Superior temporal gyrus (tissue), 1 donor: ENCODE data around the gene SEC31B.

Source experiments
- DNase-seq: peaks from one replicate; pipeline ENCODE4 v3.0.0-alpha.2; 2016; ENCODE audit errors: extremely low spot score

Gene SEC31B

DNA sequence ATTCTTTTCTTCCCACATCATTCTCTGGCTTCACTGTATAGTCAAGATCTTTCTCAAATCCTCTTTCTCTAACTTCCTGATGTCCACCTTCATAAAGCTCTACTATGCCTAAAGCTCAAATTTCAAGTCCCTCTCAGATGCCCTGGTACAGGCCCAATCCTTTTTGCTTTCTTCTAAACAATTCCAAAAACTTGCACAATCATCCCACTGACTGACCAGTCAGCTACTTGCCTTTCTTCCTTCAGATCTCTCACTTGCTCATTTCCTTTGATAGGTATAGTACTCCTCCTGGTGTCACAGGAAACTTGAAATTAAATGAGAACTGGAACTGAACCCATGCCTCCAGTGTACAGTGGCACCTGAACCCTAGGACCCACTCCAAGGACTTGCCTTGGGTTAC, 18.2 kb downstream of the SEC31B start:
- no peak for DNase-seq

DNA sequence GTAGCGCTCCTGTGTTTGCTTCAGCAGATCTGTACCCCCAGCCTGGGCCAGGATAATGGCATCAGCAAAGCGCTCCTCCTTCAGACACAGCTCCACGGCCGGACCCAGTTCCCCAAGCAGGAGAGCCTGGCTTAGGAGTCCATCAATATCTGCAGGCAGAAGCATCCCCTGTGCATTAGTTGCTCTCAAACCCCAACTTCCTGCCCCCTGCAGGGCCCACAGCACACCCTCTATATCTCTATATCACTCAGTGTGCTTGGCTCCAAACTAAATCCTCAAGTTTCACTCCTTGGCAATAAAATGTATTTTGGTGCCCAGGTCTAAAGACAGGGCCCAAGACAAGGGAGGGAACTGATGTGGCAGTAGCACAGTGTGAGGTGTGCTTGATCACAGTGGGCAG, 21.6 kb downstream of the SEC31B start:
- no peak for DNase-seq

DNA sequence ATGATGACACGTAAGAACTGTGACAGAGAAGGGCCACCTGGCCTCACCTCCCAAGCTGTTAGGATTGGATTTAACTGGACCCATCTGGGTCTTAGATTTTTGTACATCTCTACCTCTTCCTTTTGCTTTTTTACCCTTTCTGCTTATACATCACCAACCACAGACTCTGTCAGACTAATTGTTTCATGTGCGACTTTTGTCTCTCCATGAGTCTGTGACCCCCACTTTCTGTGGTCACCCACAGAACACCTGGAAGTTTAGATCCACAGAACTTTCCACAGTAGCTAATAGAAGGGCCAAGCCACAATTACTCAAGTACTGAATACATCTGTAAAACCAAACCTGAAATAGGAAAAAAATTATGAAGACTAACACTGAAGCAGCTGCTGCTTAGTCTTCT, 23.1 kb downstream of the SEC31B start:
- no peak for DNase-seq

DNA sequence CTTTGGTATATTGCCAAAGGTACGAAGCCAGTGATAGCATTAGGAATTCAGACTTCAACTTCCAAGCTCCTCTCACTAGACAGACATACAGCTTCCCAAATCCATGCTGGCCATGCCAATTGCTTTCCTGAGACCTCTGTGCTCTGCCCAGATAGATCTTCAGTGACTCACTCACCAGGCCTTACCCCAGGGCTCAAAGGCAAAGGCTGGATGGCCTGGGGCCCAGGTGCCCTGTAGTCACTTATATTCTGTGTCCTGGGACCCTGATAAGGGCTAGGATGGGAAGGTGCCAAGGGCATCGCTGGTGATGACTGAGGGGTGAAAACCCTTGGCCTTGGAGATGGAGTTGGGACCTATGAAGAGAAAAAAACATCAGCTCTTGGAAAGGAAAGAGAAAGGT, 29.1 kb downstream of the SEC31B start:
- DNase-seq = no peak

DNA sequence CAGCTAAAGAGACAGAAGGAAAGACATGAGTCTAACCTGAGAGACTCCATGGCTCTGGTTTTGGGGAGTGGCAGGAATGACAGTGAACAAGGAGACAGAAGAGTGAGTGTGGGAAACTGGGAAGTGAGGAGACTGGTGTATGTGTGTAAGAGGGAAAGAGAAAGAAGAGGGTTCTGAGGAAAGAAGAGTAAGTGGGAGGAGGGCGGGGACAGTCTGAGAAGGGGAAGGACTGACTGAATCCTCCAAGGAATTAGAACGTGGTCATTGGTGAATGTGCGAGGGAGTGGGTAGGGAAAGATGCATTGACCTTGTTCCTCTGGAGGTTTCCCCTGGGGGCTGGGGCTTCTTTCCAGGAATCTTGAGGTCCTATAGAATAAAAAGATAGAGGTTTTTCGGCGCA, 30.3 kb downstream of the SEC31B start:
- no peak for DNase-seq

DNA sequence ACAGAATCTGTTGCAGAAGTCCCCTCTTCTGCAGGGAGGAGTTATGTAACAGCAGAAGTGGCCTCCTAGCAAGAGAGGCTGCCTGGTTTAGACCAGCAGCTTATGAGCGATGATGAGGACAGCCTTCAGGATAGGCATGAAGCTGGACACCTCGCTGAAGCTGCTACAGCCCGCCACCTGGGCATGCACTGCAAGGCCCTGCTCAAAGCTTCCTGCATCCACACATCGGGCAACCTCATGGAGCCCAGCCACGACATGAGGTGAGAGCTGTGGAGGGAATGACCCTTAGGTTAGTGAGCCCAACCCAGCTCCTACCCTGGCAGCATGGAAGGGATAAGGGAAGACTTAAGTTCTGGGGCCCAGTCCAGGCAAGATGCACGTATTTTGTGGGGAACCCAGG, 32.1 kb downstream of the SEC31B start:
- no peak for DNase-seq

DNA sequence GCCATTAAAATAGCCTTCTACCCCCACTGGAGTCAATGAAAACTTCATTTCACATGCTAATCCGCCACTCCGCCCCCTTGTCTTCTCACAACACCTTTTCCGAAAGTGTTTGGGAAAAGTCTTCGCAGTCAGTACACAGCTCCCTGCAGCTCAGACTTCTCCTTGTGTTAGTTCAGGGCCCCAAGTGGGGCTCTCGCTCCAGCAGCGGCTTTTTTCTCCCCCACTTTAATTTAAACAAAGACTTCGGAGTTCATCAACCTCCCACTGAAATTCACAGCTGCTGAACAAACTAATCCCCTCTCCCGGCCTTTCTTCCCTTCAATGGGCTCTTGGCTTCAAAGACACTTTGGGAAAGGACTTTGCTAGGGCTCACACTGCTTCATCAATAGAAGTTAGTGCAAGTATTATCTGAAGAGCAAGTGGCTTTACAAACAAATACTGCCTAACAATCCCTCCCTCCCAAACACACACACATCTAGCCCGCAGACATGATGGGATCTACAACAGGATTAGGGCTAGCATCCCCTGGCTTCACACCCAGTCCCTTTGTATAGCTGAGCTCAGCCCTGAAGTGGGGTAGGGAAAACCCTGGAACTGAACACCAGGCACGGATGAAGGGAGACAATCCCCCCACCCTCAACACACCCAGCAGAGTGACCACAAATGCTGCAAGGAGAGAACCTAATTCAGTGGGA, 33.7 kb downstream of the SEC31B start:
- no peak for DNase-seq

DNA sequence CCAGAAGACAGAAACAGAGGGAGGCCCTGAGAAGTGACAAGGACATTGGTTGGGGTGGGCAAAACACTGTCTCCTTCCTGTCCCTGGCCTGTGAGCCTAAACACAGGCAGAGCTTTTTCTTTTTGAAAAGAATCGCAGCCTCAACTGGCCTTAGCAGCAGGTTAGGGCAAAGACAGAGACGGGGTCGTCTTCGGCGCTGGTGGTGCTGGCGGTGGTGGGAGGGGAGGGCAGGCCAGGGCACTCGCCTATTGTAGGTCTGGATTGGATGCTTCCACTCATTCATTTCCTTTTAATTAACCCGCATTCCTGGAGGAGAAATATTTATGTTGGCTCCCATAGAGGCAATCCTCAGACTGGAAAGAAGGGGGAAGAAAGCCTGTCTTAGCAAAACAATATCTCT, 34.3 kb downstream of the SEC31B start:
- DNase-seq = no peak

DNA sequence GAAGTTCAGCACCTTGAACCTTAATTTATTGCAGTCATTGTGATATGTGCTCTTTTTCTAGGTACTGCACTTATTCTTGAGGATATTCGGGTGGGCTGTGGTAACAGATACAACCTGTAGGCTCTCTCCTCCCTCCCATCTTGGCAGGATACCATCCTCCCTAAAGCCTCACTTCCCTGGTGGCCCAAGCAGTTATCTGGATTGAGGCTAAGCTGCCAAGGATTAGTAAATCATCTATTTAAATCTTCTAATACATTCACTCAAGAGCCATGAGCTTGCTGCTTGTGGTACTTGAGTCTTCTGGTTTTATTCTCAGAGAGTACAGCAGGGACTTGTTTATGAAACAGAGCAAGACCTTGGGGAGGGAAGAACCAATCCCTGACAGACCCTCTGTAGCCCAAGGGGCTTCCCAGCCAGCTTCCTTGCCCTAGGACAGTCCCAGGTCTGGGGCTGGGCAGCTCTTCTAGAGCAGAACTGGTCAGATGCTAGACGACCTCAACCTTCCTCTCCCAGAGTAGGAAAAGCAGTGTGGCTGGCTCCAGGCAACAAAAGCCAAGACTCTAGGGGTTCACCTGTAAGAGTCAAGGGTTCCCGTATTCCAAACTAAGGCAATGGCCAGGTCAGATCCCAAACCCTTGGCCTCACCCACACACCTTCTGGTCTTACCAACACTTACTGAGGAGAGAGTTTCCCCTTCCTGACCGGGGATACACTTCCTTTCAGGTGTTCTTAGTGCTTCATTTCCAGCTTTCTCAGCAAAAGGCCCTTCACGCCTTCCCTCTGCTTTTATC, 35.6 kb downstream of the SEC31B start:
- DNase-seq = no peak

DNA sequence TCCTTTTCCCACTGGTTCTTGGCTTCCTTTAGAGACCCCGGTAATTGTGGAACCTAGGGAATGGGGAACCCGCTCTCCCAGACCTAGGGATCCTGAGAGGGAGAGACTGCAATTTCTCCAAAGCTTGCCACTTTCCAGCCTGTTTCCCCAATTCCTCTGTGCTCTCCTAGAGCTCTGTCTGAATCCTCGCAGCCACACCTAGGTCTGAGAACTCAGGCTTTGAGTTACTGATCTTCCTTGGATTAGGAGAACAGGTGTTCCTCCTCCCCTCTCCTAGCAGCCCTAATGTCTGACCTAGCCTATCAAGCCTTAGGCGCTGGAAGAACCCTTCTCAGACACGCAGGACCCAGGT, 36.9 kb downstream of the SEC31B start:
- no peak for DNase-seq

DNA sequence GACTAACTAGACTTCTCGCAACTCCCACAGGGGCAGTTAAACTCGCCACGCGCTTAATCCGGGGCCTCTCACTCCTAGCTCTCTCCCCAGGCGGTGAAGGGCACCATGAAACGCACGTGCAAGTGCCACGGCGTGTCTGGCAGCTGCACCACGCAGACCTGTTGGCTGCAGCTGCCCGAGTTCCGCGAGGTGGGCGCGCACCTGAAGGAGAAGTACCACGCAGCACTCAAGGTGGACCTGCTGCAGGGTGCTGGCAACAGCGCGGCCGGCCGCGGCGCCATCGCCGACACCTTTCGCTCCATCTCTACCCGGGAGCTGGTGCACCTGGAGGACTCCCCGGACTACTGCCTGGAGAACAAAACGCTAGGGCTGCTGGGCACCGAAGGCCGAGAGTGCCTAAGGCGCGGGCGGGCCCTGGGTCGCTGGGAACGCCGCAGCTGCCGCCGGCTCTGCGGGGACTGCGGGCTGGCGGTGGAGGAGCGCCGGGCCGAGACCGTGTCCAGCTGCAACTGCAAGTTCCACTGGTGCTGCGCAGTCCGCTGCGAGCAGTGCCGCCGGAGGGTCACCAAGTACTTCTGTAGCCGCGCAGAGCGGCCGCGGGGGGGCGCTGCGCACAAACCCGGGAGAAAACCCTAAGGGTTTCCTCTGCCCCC, 37.4 kb downstream of the SEC31B start:
- DNase-seq = peak; percentile 72

DNA sequence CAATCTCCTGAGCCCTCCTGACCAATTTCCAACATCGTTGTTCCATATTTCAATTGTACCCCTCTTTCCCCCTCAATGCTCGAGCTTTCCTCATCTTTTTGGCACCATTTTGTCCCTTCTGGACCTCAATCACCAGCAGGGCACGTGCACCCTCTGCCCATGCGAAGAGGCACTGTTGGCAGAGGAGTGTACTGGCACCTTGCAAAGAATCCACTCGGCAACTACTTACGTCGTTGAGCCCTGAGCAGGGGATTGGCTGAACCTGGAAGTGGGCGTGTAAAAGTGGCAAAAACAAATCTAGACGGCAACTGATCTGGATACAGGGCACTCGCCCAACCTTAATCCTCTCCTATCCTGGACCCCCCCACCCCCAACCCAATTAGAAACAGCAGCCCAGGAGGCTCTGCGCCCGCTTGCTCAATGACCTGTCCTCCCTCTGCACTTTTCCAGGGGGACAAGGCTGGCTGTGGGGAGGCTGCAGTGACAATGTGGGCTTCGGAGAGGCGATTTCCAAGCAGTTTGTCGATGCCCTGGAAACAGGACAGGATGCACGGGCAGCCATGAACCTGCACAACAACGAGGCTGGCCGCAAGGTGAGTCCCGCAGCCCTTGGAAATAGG, 38.1 kb downstream of the SEC31B start:
- DNase-seq = peak; percentile 94

DNA sequence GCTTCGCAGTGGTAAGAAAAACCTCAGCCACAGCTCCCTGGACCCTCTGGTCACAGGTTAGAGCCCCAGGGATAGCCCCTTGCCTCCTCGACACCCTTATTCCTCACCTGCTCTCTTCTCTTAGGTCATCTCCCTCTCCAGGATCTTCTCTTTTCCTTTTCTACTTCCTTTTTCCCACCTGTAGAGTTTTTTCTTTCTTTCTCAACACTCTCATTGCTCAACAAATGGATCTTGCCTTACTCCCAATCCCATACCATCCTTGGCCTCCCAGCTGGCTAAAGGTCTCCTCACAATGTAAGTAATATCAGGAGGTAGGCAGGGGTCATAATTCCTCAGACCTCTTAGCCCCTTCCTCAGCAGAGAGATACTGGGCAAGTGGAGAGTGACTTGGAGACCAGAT, 39.7 kb downstream of the SEC31B start:
- DNase-seq = no peak

DNA sequence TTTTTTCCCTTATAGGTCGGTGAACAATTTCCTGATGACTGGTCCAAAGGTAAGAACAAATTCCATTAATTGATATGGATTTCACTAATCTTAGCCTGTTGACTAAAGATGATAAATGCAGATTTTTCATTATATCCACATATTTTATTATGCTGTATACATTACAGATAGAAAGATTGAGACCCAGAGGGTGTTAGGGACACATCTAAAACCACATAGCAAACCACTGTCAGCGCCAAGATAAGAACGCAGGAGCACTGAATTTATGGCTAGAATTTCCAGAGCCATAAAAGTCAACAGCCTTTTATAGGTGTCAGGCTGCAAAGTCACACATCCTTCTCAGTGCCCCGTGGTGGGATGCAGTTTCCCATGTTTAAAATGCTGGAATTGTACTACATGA, 40.6 kb downstream of the SEC31B start:
- no peak for DNase-seq

DNA sequence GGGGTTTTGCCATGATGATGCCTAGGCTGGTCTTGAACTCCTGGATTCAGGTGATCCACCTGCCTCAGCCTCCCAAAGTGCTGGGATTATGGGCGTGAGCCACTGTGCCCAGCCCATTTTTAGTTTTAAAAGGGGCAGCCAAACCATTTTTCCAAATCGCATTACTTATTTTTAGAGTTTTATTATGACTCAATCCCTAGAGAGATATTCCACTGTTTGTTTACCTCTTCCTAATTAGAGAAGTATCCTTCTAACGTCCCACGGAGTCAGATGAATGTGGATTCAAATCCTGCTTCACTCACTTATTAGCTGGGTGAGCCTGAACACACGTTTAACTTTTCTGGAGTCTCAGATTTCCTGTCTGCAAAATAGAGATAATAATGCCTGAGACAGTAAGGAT, 41.7 kb downstream of the SEC31B start:
- DNase-seq = no peak

DNA sequence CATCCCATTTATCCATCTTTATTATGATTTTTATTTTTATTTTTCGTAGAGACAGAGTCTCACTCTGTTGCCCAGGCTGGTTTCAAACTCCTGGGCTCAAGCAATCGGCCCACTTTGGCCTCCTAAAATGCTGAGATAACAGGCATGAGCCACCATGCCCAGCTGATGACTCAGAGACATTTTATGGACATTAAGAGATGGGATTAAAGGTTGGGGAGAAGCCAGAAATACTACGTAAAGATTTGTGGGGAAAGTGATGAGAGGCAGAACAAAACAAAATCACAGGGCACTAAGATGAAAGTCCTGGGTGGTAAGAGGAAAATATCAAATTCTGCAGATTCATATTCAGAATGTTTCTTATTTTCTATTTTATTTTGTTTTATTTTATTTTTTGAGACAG, 49.3 kb downstream of the SEC31B start:
- DNase-seq = no peak

DNA sequence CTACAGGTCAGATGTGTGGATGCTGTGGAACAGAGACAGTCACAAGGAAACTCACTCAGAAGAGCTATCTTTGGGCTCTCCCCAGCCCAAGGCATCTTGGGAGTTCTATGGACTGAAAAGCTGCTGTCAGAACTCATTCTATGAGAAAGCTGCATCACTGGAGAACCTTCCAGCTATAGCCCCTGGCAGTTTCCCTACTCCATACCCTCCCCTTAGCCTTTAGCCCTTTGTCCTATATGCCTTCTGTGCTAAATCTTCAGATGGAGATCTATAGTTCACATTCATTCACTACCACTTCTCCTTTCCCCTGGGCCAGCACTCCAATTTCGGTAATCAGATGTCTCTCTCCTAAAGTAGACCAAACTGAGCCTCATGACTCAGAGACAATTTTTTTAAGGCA, 49.9 kb downstream of the SEC31B start:
- DNase-seq = no peak

DNA sequence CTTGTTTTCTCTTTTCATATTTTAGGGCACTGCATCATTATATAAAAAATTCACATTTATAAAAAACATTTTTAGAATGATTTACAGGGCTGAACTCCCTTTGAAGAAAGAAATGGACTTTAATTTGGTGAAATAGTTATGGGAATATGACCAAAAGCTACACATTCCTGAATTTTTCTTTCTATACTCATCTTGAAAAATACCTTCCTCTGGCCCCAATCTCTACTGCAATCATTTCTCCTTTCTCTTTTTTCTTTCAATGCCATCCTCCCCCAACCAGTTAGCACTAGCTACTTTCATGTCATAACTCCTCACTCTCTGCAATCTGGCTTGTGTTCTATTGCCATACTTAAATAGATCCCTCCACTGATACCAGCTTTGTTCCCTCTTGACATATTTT, 50.7 kb downstream of the SEC31B start:
- no peak for DNase-seq

DNA sequence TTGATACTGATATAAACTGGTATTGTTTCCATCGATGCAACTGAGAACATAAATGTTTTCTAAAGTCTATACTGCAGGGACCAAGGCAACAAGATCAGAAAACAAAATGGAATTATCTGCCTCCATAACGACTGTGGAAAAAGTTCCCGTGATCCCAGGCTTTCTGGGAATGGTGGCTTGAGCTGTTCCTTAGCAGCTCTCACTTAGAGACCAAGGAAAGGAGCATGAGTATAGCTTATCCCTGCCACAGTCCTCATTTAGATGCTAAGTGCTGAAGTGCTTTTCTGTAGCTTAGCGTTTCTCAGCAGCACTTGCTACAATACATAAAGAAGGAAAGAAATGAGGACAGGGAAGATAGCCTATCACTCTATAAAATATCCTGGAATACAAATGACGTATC, 51.3 kb downstream of the SEC31B start:
- no peak for DNase-seq

DNA sequence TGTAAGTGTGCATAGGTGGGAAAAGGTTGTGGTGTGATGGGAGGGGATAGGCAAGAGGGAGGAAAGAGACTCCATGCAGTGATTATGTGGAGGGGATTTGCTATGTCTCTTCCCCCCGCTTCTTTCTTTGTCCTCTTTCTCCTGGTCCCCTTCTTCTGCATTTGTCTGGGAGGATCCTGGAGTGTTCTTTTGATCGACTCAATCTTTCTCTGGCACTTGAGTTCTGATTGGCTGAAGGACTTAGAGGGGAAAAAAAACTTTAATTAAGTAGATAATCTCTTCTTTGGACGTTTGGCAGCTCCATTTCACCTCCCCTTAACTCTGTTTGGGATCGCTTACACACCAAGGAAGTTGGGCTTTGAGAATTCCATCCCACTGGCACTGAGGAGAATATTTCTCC, 57.0 kb downstream of the SEC31B start, which contains the start of gene WNT8B:
WNT8B (plus strand) TSS at position 301 of the 400 bp plus-strand sequence. CDS start 160 bp downstream, outside the sequence.
- DNase-seq = no peak

DNA sequence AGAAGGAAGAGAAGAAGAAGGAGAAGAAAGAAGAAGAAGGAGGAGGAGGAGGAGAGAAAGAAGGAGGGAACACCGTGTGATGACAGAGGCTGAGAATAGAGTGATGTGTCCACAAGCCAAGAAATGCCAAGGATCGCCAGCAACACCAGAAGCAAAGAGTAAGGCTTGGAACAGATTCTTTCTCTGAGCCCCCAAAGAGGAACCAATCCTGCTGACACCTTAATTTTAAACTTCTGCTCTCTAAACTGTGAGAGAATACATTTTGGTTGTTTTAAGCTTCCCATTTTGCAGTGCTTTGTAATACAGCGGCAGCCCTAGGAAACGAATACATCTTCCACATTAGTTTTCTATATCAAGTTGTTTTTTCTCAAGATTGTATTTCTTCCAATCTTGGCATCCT, 70.7 kb downstream of the SEC31B start:
- DNase-seq = no peak

DNA sequence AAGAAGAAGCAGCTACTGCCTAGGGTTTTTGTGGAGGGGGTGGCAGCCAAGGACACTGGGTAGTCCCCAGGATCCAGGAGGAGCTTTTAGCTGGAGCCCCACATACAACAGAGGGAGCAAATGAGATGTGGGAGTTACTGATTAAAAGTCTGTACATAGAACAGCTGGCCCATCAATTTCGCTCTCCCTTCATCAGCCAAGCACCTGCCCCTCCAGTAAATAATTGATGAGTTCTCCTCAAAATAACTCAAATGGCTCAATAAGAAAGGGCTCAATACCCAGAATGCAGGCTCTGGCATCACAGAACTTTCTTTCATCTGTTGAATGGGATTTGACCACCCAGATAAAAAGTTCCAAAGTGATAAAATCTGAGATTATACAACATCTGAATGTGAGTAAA, 72.0 kb downstream of the SEC31B start:
- DNase-seq = no peak
